Measurements from ENCODE around the gene TTC9B.

The TTC9B gene

DNA sequence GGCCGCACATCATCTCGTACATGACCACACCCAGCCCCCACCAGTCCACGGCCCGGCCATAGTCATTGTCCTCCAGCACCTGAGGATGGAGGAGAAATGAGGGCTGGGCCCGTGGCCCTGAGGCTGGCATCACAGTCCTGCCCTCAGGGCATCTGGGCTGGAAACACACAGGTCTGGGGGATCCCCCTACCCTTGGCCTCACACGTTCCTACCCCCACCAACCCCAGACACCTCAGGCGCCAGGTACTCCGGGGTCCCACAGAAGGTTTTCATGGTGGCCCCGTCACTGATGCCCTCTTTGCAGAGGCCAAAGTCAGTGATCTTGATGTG, 17.8 kb upstream of the TTC9B start:
- ChIA-PET CTCF (interaction anchor here (0.6 to 1.0 kb wide), 3 partner anchors 9 to 81 kb away, joined by 3 to 6 read pairs (median 3); no protein-coding TSS in a partner anchor), POLR2A (ENCODE audit: low non-redundant PET) (no interaction called here)
- DNase-seq (ENCODE audit: low spot score) = no peak
- H3K27ac ChIP-seq = no peak overlapping the region
- TF ChIP-seq, protein P1, sequence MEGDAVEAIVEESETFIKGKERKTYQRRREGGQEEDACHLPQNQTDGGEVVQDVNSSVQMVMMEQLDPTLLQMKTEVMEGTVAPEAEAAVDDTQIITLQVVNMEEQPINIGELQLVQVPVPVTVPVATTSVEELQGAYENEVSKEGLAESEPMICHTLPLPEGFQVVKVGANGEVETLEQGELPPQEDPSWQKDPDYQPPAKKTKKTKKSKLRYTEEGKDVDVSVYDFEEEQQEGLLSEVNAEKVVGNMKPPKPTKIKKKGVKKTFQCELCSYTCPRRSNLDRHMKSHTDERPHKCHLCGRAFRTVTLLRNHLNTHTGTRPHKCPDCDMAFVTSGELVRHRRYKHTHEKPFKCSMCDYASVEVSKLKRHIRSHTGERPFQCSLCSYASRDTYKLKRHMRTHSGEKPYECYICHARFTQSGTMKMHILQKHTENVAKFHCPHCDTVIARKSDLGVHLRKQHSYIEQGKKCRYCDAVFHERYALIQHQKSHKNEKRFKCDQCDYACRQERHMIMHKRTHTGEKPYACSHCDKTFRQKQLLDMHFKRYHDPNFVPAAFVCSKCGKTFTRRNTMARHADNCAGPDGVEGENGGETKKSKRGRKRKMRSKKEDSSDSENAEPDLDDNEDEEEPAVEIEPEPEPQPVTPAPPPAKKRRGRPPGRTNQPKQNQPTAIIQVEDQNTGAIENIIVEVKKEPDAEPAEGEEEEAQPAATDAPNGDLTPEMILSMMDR (conservative IDR thresholded peaks at IDR 0.05; ENCODE audit: low read depth) = no peak

DNA sequence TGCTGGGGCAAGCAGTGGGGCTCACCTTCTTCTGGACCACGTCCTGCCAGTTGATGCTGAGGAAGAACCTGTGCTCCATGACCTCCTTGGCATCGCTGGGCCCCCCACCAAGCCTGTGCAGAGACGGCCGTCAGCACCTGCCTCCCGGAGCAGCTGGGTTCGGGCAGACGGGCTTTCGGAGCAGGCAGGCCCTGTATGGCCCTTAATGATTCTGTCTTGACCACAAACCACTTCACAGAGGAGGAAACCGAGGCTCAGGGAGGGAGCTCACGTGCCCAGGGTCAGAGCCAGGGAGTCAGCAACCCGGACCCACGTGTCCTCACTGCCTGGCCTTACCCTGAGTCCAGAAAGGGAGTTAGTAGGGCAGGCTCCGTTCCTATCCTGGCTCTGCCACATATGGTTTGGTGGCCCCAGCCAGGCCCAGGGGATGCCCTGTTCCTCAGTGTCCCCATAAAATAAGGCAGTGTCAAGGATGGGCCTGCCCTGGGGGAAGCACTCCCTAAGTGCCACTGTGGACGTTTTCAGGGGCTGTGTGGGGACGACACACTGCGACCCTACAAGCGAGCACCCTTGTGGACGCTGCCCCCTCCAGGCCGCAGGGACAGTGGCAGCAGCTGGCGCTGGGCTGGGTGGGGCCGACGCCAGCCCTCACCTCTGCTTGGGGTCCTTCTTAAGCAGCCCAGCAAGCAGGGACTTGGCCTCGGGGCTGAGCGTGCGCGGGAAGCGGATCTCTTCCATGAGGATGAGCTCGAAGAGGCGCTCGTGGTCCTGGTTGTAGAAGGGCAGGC, 17.2 kb upstream of the TTC9B start:
- H3K27ac ChIP-seq = no peak overlapping the region
- TF ChIP-seq, protein P1 (conservative IDR thresholded peaks at IDR 0.05; ENCODE audit: low read depth) = no peak
- DNase-seq (ENCODE audit: low spot score) = no peak
- ChIA-PET CTCF (interaction anchor here (0.5 to 1.0 kb wide), 5 partner anchors 8 to 208 kb away, joined by 3 to 6 read pairs (median 3); no protein-coding TSS in a partner anchor), POLR2A (ENCODE audit: low non-redundant PET) (no interaction called here)

DNA sequence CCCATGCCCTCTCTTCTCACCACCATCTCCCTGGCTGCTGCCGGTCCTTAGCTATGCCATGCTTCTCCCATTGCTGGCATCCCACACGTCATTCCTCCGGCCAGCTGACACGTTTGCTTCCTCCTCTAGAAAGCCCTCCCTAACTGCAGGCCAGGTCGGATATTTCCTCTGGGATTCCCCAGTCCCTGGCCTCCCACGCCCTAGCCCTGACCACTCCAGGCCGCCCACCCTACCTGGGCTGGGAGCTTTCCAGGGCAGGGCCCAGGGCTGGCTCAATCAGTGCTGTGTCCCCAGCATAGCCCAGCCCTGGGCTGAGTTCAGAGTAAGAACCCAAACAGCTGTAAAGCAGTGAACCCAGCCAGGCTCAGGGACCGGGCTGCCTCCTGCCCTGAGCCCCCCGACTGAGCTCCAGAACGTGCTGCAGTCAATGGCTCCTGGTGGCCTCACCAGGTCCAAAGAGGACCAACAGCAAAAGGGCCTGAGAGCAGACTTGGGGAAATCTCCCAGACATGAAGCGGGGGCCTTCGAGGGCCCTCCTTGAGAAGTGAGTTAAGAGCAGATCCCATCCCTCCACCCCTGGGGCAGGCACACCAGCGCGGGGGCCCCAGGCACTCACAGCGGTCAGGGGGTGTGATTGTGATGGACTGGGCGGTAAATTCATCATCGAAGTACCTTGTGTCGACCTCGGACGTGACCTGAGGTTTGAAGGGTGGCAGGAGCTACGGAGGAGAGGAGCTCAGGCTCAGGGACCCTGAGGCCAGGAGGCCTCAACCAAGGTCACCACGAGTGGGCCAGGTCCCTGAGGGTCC, 16.4 kb upstream of the TTC9B start:
- ChIA-PET CTCF (interaction anchor here (0.5 to 0.7 kb wide), 2 partner anchors 11 to 209 kb away, joined by 3 read pairs; no protein-coding TSS in a partner anchor), POLR2A (ENCODE audit: low non-redundant PET) (no interaction called here)

DNA sequence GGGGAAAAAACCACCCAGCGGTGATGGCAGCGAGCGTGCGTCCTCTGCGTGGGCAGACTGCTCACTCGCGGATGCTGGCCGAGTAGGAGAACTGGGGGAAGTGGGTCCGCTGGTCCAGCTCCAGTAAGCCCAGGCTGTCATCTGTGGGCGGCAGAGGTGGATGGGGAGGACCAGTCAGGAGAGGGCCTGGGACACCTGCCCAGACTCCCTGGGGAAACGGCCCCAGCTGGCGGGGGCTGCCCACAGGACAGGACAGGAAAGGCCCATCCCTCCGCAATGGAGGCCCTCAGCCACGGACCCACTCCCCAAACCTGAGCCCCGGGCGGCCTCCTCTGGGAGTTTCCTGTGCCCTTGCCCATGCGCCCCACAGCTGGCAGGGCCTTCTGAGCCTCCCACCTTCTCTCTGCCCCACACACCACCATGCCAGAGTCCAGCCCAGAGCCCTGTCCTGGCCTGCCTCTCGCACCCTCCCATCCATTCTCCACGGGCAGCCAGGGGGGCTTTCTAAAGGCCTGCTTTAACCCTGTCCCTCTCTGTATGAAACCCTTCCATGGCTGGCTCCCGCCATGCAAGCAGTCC, 15.7 kb upstream of the TTC9B start:
- no peak overlapping the region; the same call in 1 of the 2 replicates for H3K27ac ChIP-seq
- ChIA-PET POLR2A (ENCODE audit: low non-redundant PET) (no interaction called here), CTCF (no interaction called here)
- TF ChIP-seq, protein P1 (conservative IDR thresholded peaks at IDR 0.05; ENCODE audit: low read depth) = no peak
- DNase-seq (ENCODE audit: low spot score) = no peak

More for the DNA sequence above, 16.4 kb upstream of the TTC9B start:
- DNase-seq (ENCODE audit: low spot score) = no peak
- no peak overlapping the region; the same call in 1 of the 2 replicates for H3K27ac ChIP-seq
- TF ChIP-seq, protein P1 (conservative IDR thresholded peaks at IDR 0.05; ENCODE audit: low read depth) = no peak

DNA sequence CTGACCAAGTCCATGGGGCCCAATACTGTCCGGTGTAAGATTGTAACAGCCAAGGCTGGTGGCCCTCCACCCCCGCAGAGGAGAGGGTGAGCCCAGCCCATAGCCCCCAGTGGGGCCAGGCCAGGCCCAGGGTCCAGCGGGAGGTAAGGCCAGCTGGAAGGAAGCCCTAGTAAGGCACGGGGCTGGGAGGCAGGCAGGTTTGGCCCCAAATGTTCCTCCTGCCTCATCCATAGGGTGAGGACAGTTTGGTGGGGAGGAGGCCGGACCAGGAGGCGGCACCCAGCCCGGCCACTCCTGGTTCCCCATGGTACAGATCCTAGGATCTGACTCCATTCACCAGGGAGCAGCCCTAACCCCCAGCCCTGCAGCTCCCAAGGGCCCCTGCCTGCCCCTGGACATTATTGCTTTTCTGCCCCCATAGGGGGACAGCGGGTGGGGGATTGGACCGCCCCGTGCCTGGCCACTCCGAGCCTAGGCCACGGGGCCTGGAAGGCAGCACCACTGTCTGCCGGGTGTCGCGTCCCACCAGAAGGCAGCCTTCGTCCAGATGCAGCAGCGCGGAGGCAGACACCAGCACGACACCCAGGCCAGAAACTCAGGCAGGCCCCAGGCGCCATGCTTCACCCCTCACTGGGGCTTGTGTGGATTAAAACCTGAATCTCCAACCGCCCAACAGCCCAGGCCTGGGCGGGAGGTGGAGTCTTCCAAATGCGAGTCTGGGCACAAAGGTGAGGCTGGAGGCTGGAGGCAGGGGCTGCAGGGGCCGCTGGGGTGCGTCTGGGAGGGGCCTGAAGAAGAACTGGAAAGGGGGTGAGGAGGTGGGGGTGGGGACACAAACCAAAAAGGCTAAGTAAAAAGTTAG, 15.0 kb upstream of the TTC9B start:
- DNase-seq (ENCODE audit: low spot score) = no peak
- CTCF ChIA-PET = no interaction called here
- TF ChIP-seq, protein P1 (conservative IDR thresholded peaks at IDR 0.05; ENCODE audit: low read depth) = no peak
- POLR2A ChIA-PET (ENCODE audit: low non-redundant PET) = no interaction called here
- H3K27ac ChIP-seq = no peak overlapping the region
